GM12892 (cell line): ENCODE data around the gene PDE6G.
"Not testable (repeated sequence)": the region's sequence is repeated elsewhere in the genome, so short reads cannot be mapped to it uniquely, and the experiment has no call there.

Source experiments
- DNase-seq: peaks from one replicate; pipeline ENCODE4 v3.0.0; 2011; ENCODE audit not compliant: insufficient read length
- FAIRE-seq: peaks from 2 replicates; lab custom pipeline; 2011; peaks lifted over from hg19 to GRCh38; lab: Jason Lieb, UNC
- POLR2A ChIP-seq: IDR thresholded peaks from 2 replicates; pipeline ENCODE4 v1.6.1; 2011; ENCODE audit warnings: low read depth, low read length, control low read depth
- POLR2AphosphoS5 ChIP-seq: IDR thresholded peaks from 2 replicates; pipeline ENCODE4 v1.6.1; 2011; ENCODE audit warnings: low read depth, low read length, control low read depth
- TAF1 ChIP-seq: IDR thresholded peaks from 2 replicates; pipeline ENCODE4 v1.6.1; 2011; ENCODE audit warnings: low read depth, mild to moderate bottlenecking, control low read depth, low read length, borderline replicate concordance

Gene PDE6G

GRCh38 chr17:81684442-81684911, 28.1 kb upstream of the PDE6G start:
- TF ChIP-seq POLR2AphosphoS5 (no peak), TAF1 (no peak), POLR2A (no peak)
- FAIRE-seq, result no peak
- DNase-seq, result peak; percentile 41

GRCh38 chr17:81683584-81684441, 27.5 kb upstream of the PDE6G start, which contains the start of the genes ARL16 and HGS:
ARL16 (minus strand) TSS chr17:81683797; CDS start chr17:81683753, 44 bp downstream.
HGS (plus strand) TSS chr17:81684011; CDS start chr17:81684067, 56 bp downstream.
- FAIRE-seq (peak; percentile 97), DNase-seq (peak; percentile 100)
- TF ChIP-seq TAF1 (peak; percentile 20; the same call in 1 of the 2 replicates), POLR2A (peak; percentile 72; the same call in 1 of the 2 replicates), POLR2AphosphoS5 (no peak; the same call in 1 of the 2 replicates)

GRCh38 chr17:81683208-81683583, 26.9 kb upstream of the PDE6G start:
- TF ChIP-seq POLR2A (peak; percentile 25; the same call in 1 of the 2 replicates), POLR2AphosphoS5 (peak; percentile 25), TAF1 (no peak)
- FAIRE-seq (no peak), DNase-seq (no peak)

GRCh38 chr17:81682565-81683207, 26.3 kb upstream of the PDE6G start:
- no peak for TF ChIP-seq POLR2A
- DNase-seq (no peak), FAIRE-seq (no peak)

GRCh38 chr17:81681672-81682071, 25.3 kb upstream of the PDE6G start:
- FAIRE-seq (no peak), DNase-seq (no peak)
- no peak for TF ChIP-seq POLR2A
- TF ChIP-seq TAF1, result no peak
- TF ChIP-seq POLR2AphosphoS5, result no peak

GRCh38 chr17:81680150-81680549, 23.8 kb upstream of the PDE6G start:
- FAIRE-seq (no peak), DNase-seq (no peak)
- TF ChIP-seq TAF1 (no peak), POLR2AphosphoS5 (0 out of 2 replicates have a peak, but pooled peaks have one; percentile 43)

- FAIRE-seq (no peak), DNase-seq (no peak)
- no peak for TF ChIP-seq POLR2A
- no peak for TF ChIP-seq TAF1
- TF ChIP-seq POLR2AphosphoS5, result no peak
These were observed 20.6 kb upstream of the PDE6G start for GRCh38 chr17:81676906-81677305.

GRCh38 chr17:81675515-81676221, 19.3 kb upstream of the PDE6G start:
- not testable (repeated sequence) for DNase-seq
- FAIRE-seq, result peak; percentile 51

- TF ChIP-seq POLR2AphosphoS5 (no peak), TAF1 (no peak), POLR2A (no peak)
- no peak for FAIRE-seq
- DNase-seq, result no peak
These were observed 17.4 kb upstream of the PDE6G start for GRCh38 chr17:81673561-81674258.

GRCh38 chr17:81672954-81673353, 16.6 kb upstream of the PDE6G start:
- DNase-seq, result no peak
- no peak for TF ChIP-seq TAF1
- no peak for TF ChIP-seq POLR2AphosphoS5
- TF ChIP-seq POLR2A, result no peak
- FAIRE-seq, result no peak

- TF ChIP-seq TAF1 (no peak), POLR2A (no peak), POLR2AphosphoS5 (no peak)
- no peak for FAIRE-seq
- no peak for DNase-seq
These were observed 16.2 kb upstream of the PDE6G start for GRCh38 chr17:81672504-81672903.
